Measurements from ENCODE around the gene PDCD1. TPM values are rescaled to one million over a fixed set of nuclear protein-coding genes. Genes with fewer than 3 reads are reported as not detected.
"Not testable (repeated sequence)": the region's sequence is repeated elsewhere in the genome, so short reads cannot be mapped to it uniquely, and the experiment has no call there.

The PDCD1 gene
- total RNA-seq, 1 donor from 2014 or later = not detected

DNA sequence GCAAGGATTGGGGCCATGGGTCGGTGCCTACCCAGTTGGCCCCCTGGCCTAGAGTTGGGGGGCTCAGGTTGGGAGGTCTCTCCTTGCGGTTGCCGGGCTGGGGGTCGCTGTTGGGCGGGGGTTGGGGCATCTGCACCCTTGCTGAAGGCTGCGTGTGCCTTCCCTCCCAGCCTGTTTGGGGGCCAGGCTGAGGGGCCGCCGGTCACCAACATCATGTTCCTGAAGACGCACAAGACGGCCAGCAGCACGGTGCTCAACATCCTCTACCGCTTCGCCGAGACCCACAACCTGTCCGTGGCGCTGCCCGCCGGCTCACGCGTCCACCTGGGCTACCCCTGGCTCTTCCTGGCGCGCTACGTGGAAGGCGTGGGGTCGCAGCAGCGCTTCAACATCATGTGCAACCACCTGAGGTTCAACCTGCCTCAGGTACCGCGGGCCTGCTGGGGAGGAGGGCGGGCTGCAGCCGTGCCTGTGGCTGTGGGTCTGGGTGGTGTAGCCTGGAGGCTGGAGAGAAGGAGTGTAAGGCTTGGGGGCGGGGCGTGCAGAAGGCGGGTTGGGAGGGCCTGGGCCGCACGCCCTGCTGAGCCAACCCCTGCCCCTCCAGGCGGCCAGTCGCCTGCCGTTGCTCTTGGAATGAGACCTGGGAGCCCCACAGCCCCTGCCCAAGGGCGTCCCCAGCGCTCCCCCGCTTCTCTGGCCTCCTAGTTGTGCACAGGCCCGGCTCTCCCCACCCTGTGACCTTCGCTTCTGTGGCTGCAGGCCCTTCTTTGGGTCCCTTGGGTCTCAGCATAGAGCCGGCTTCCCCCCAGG lies 56.9 kb downstream of the PDCD1 start:
- TF ChIP-seq, protein P1, sequence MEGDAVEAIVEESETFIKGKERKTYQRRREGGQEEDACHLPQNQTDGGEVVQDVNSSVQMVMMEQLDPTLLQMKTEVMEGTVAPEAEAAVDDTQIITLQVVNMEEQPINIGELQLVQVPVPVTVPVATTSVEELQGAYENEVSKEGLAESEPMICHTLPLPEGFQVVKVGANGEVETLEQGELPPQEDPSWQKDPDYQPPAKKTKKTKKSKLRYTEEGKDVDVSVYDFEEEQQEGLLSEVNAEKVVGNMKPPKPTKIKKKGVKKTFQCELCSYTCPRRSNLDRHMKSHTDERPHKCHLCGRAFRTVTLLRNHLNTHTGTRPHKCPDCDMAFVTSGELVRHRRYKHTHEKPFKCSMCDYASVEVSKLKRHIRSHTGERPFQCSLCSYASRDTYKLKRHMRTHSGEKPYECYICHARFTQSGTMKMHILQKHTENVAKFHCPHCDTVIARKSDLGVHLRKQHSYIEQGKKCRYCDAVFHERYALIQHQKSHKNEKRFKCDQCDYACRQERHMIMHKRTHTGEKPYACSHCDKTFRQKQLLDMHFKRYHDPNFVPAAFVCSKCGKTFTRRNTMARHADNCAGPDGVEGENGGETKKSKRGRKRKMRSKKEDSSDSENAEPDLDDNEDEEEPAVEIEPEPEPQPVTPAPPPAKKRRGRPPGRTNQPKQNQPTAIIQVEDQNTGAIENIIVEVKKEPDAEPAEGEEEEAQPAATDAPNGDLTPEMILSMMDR (IDR thresholded peaks at IDR 0.05; ENCODE audit: insufficient read depth, low read length, severe bottlenecking) = no peak
- FAIRE-seq = no peak
- DNase-seq (ENCODE audit: low read depth) = no peak
- Histone ChIP-seq H3K27me3 (ENCODE audit: control insufficient read depth, insufficient read depth, low read length) (peaks cover 10% of the 10 kb centered on the region), H3K36me3 (ENCODE audit: control insufficient read depth, insufficient read depth, low read length) (no peaks in the 10 kb centered on the region), H3K4me3 (ENCODE audit: low read depth, low read length) (no peak overlapping the region)

DNA sequence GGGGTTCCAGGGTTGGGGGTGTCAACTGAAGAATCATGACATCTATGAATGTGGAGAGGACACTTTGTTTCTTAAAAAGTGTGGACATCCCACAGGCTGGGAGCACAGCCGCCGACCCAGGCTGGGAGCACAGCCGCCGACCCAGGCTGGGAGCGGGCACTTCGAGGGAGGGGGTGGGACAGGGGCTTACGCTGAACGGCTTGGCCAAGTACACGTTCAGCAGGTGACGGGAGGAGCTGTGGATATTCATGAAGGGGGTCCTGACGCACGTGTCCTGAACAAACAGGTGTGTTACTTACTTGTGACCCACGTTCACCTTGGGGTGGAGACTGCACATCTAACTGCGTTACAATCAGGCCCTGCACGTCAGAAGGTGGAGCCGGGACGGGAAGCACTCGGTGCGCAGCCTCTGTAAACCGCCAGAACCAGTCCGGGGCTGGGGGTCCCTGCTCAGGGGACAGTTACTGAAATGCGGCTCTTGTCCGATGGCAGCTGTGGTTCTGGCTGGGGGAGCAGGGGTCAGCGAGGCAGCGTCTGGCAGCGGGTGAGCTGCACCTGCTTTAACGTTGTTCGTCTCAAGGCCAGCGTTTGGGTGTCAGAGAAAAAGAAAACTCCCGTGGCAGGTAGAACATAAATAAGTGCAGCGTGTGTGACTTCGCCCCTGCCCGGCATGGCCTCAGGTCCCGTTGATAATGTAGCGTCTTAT lies 58.3 kb downstream of the PDCD1 start:
- not testable (repeated sequence) for H3K36me3 ChIP-seq (ENCODE audit: control insufficient read depth, insufficient read depth, low read length); H3K4me3 ChIP-seq (ENCODE audit: low read depth, low read length); H3K27me3 ChIP-seq (ENCODE audit: control insufficient read depth, insufficient read depth, low read length); DNase-seq (ENCODE audit: low read depth)
- FAIRE-seq = peak; percentile 88

Other genes starting within 250 kb of the PDCD1 start
- 50.2 and 54.8 TPM in 2 replicates for gene THAP4, start 221.7 kb downstream of the PDCD1 start, total RNA-seq
- 51.3 and 66.6 TPM in 2 replicates for gene ATG4B, start 221.2 kb downstream of the PDCD1 start, total RNA-seq
- 10.6 and 21.1 TPM in 2 replicates for gene DTYMK, start 172.1 kb downstream of the PDCD1 start, total RNA-seq
- gene ING5, start 156.9 kb downstream of the PDCD1 start, total RNA-seq = 19.7 and 27.1 TPM in 2 replicates
- 10.3 and 12.7 TPM in 2 replicates for gene D2HGDH, start 124.3 kb downstream of the PDCD1 start, total RNA-seq
- gene GAL3ST2, start 82.1 kb downstream of the PDCD1 start, total RNA-seq = not detected in 2 replicates
- gene NEU4, start 49.7 kb downstream of the PDCD1 start, total RNA-seq = not detected in 2 replicates
- not detected in 2 replicates for gene RTP5, start 10.8 kb upstream of the PDCD1 start, total RNA-seq